ENCODE data around the gene EIF1. TPM values are rescaled to one million over a fixed set of nuclear protein-coding genes. Genes with fewer than 3 reads are reported as not detected.
"Not testable (repeated sequence)": the region's sequence is repeated elsewhere in the genome, so short reads cannot be mapped to it uniquely, and the experiment has no call there.

EIF1 gene
- polyA plus RNA-seq, 1 donor (not counting 4 experiments of a cell fraction or from before 2014, with no cell fraction given): 308 TPM

DNA sequence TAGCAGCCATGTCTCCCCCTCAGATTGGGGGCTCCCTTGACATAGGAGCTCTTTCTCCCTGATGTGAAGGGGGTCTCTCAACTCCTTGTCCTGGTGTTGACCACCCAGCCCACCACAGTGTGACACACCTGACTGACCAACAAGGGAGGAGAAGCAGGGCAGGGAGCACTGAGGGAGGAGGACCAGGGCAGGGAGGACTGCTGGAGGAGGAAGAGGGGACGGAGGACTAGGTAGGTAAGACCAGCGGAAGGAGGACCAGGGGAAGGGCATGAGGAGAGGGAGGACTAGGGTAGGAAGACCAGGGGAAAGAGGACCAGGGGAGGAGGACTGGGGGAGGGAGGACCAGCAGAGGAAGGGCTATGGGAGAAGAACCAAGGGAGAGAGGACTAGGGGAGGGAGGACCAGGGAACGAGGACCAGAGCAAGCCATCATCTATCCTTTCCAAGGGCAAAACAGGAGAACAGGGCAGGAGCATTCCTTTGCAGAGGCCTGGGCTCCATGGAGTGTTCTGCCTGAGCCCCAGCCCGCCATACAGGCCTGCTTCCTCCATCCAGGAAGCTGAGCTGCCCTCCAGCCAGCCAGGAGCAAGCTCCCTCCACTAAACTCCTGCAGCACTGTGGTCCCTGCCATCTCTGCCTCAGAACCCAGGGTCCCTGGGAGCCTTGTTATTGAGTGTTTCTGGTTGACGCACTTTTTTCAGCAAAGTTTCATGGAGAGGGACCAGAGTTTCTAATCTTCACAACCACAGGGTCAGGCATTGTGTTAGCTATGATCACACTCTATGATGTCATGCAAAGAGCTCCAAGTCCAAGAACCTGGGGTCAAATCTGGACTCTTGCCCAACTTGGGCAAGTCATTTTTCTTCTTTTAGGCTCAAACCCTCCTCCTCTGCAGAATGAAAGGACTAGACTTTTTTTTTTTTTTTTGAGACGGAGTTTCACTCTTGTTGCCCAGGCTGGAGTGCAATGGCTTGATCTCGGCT lies 48.9 kb upstream of the EIF1 start:
- Histone ChIP-seq H3K4me3 (ENCODE audit: control insufficient read depth in 2 of 3, extremely low read depth in 1 of 3, insufficient read depth in 2 of 3, low read depth in 1 of 3, low read length in 3 of 3) (no peak overlapping the region), H3K9me3 (ENCODE audit: control insufficient read depth, low read depth, low read length) (no peaks in the 10 kb centered on the region), H3K79me2 (ENCODE audit: control insufficient read depth, insufficient read depth, low read length) (no peaks in the 10 kb centered on the region), H2AFZ (ENCODE audit: control insufficient read depth, low read length) (no peak overlapping the region), H3K9ac (ENCODE audit: control insufficient read depth, extremely low read depth, insufficient read depth, low read length) (no peak overlapping the region), H3K9me1 (ENCODE audit: control insufficient read depth, extremely low read depth, insufficient read depth, low read length) (no peaks in the 10 kb centered on the region), H3K27me3 (ENCODE audit: control insufficient read depth, extremely low read depth, insufficient read depth, low read length) (no peaks in the 10 kb centered on the region), H3K4me1 (ENCODE audit: control insufficient read depth, extremely low read depth, insufficient read depth, low read length) (peaks cover 19% of the 10 kb centered on the region), H4K20me1 (ENCODE audit: control insufficient read depth, extremely low read depth, insufficient read depth, low read length) (no peaks in the 10 kb centered on the region), H3K36me3 (ENCODE audit: control insufficient read depth in 2 of 2, extremely low read depth in 1 of 2, insufficient read depth in 2 of 2, low read length in 2 of 2) (no peaks in the 10 kb centered on the region), H3K27ac (ENCODE audit: control insufficient read depth, insufficient read depth, low read length) (no peak overlapping the region), H3K4me2 (ENCODE audit: control insufficient read depth, extremely low read depth, insufficient read depth, low read depth, low read length) (no peak overlapping the region)
- dilution Hi-C loops (cut with MboI; ENCODE audit: extremely low pct_ligation_motif_present, low sequenced_read_pairs): no loop called here
- DNase-seq (ENCODE audit: low read depth, low spot score): no peak
- no peak for FAIRE-seq
- TF ChIP-seq, protein P1, sequence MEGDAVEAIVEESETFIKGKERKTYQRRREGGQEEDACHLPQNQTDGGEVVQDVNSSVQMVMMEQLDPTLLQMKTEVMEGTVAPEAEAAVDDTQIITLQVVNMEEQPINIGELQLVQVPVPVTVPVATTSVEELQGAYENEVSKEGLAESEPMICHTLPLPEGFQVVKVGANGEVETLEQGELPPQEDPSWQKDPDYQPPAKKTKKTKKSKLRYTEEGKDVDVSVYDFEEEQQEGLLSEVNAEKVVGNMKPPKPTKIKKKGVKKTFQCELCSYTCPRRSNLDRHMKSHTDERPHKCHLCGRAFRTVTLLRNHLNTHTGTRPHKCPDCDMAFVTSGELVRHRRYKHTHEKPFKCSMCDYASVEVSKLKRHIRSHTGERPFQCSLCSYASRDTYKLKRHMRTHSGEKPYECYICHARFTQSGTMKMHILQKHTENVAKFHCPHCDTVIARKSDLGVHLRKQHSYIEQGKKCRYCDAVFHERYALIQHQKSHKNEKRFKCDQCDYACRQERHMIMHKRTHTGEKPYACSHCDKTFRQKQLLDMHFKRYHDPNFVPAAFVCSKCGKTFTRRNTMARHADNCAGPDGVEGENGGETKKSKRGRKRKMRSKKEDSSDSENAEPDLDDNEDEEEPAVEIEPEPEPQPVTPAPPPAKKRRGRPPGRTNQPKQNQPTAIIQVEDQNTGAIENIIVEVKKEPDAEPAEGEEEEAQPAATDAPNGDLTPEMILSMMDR (optimal IDR thresholded peaks at IDR 0.05 in 1 of 3, IDR thresholded peaks at IDR 0.05 in 1 of 3, conservative IDR thresholded peaks at IDR 0.05 in 1 of 3; ENCODE audit: extremely low read depth in 1 of 3, insufficient read depth in 2 of 3, low read length in 3 of 3): no peak
- TF ChIP-seq EZH2 (IDR thresholded peaks at IDR 0.05; ENCODE audit: low read length): no peak

DNA sequence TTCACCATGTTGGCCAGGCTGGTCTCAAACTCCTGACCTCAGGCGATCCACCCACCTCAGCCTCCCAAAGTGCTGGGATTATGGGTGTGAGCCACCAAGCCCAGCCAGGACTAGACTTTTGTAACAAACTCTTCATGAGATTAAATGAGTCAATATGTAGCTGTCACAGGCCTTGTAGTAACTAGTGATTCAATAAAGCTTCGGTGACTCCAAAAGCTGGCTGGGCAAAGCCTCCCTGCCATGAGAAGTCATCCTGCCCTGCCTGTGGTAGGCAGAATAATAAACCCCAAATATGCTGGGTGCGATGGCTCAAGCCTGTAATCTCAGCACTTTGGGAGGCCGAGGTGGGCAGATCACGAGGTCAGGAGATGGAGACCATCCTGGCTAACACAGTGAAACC lies 48.1 kb upstream of the EIF1 start:
- DNase-seq (ENCODE audit: low read depth, low spot score); H3K9me1 ChIP-seq (ENCODE audit: control insufficient read depth, extremely low read depth, insufficient read depth, low read length); H3K4me3 ChIP-seq (ENCODE audit: control insufficient read depth in 2 of 3, extremely low read depth in 1 of 3, insufficient read depth in 2 of 3, low read depth in 1 of 3, low read length in 3 of 3); H4K20me1 ChIP-seq (ENCODE audit: control insufficient read depth, extremely low read depth, insufficient read depth, low read length); H3K36me3 ChIP-seq (ENCODE audit: control insufficient read depth in 2 of 2, extremely low read depth in 1 of 2, insufficient read depth in 2 of 2, low read length in 2 of 2); H2AFZ ChIP-seq (ENCODE audit: control insufficient read depth, low read length); H3K9me3 ChIP-seq (ENCODE audit: control insufficient read depth, low read depth, low read length); H3K27ac ChIP-seq (ENCODE audit: control insufficient read depth, insufficient read depth, low read length); FAIRE-seq; H3K4me2 ChIP-seq (ENCODE audit: control insufficient read depth, extremely low read depth, insufficient read depth, low read depth, low read length); H3K79me2 ChIP-seq (ENCODE audit: control insufficient read depth, insufficient read depth, low read length); H3K9ac ChIP-seq (ENCODE audit: control insufficient read depth, extremely low read depth, insufficient read depth, low read length); H3K27me3 ChIP-seq (ENCODE audit: control insufficient read depth, extremely low read depth, insufficient read depth, low read length); dilution Hi-C loops (cut with MboI; ENCODE audit: extremely low pct_ligation_motif_present, low sequenced_read_pairs): not testable (repeated sequence)
- H3K4me1 ChIP-seq (ENCODE audit: control insufficient read depth, extremely low read depth, insufficient read depth, low read length): peaks cover 15% of the 10 kb centered on the region
